ENCODE data around the gene SDC3. TPM values are rescaled to one million over a fixed set of nuclear protein-coding genes. Genes with fewer than 3 reads are reported as not detected.

The SDC3 gene
- polyA plus RNA-seq, 3 donors, result 0.05 to 1.2 (median 0.12) TPM

GRCh38 chr1:30834253-30834652, 74.3 kb downstream of the SDC3 start:
- Mint-ChIP-seq H3K36me3 (peaks cover 0 to under 1% of the 10 kb centered on the region in 2 donors), H3K27me3 (ENCODE audit: low read depth in 3 of 3) (peaks cover 53 to 72% (median 57%) of the 10 kb centered on the region in 3 donors), H3K27ac (no peak overlapping the region), H3K4me3 (peak overlapping the region in 1 of 2 donors; percentile 41), H3K4me1 (peaks cover 12% of the 10 kb centered on the region), H3K9me3 (peaks cover 0 to 7% (median 6%) of the 10 kb centered on the region in 7 donors)
- no peak for TF ChIP-seq CTCF (IDR thresholded peaks at IDR 0.05)
- peaks cover 54 to 55% of the 10 kb centered on the region in 2 donors for H3K27me3 ChIP-seq (ENCODE audit: control insufficient read depth in 2 of 2, insufficient read depth in 2 of 2, low read length in 2 of 2)
- H3K9ac ChIP-seq (ENCODE audit: insufficient read depth, low read length, poor library complexity, severe bottlenecking), result no peak overlapping the region
- H4K20me1 ChIP-seq (ENCODE audit: insufficient read depth, low read length), result no peaks in the 10 kb centered on the region
- no peak for DNase-seq
- WGBS (ENCODE audit: insufficient coverage), result 20% methylated on average over 1 of the region's 4 CpGs
- no peak overlapping the region for H3K4me3 ChIP-seq (replicated peaks in 1 of 3; ENCODE audit: low read depth in 2 of 3, low read length in 3 of 3)
- no peaks in the 10 kb centered on the region for H3K36me3 ChIP-seq (replicated peaks in 1 of 2; ENCODE audit: control insufficient read depth in 1 of 2, insufficient read depth in 2 of 2, low read length in 2 of 2)
- H2AFZ ChIP-seq (ENCODE audit: insufficient read depth, low read depth, low read length, poor library complexity, severe bottlenecking), result no peak overlapping the region
- no peak overlapping the region for H3K4me2 ChIP-seq (replicated peaks; ENCODE audit: extremely low read depth, low read length, poor library complexity, severe bottlenecking)
- intact Hi-C loops (cut with micrococcal nuclease), result no loop called here
- H3K27ac ChIP-seq (ENCODE audit: low read depth in 1 of 2, low read length in 2 of 2), result no peak overlapping the region
- H3K4me1 ChIP-seq (ENCODE audit: control insufficient read depth in 1 of 2, insufficient read depth in 2 of 2, low read length in 2 of 2), result peaks cover 12 to 13% of the 10 kb centered on the region in 2 donors
- peaks cover 0 to 10% of the 10 kb centered on the region in 2 donors for H3K9me3 ChIP-seq (replicated peaks in 1 of 2; ENCODE audit: control insufficient read depth in 1 of 2, insufficient read depth in 1 of 2, low read length in 2 of 2)
- H3K79me2 ChIP-seq (ENCODE audit: insufficient read depth, low read length), result no peaks in the 10 kb centered on the region

GRCh38 chr1:30830537-30830936, 78.0 kb downstream of the SDC3 start:
- H3K4me1 Mint-ChIP-seq, result peaks cover 16% of the 10 kb centered on the region
- no peaks in the 10 kb centered on the region for H4K20me1 ChIP-seq (ENCODE audit: insufficient read depth, low read length)
- no peak overlapping the region for H2AFZ ChIP-seq (ENCODE audit: insufficient read depth, low read depth, low read length, poor library complexity, severe bottlenecking)
- H3K36me3 ChIP-seq (replicated peaks in 1 of 2; ENCODE audit: control insufficient read depth in 1 of 2, insufficient read depth in 2 of 2, low read length in 2 of 2), result no peaks in the 10 kb centered on the region
- no peak overlapping the region for H3K9ac ChIP-seq (ENCODE audit: insufficient read depth, low read length, poor library complexity, severe bottlenecking)
- intact Hi-C loops (cut with micrococcal nuclease), result loop anchor here in 1 of 2 donors (2.0 kb wide), 1 partner anchor 70 kb away; no protein-coding TSS in a partner anchor
- H3K4me2 ChIP-seq (replicated peaks; ENCODE audit: extremely low read depth, low read length, poor library complexity, severe bottlenecking), result no peak overlapping the region
- H3K9me3 ChIP-seq (replicated peaks in 1 of 2; ENCODE audit: control insufficient read depth in 1 of 2, insufficient read depth in 1 of 2, low read length in 2 of 2), result peaks cover 0 to 7% of the 10 kb centered on the region in 2 donors
- 4% methylated on average over 4 of the region's 6 CpGs for WGBS (ENCODE audit: insufficient coverage)
- H3K4me3 Mint-ChIP-seq, result peak overlapping the region in 1 of 2 donors; percentile 56
- H3K27ac ChIP-seq (ENCODE audit: low read depth in 1 of 2, low read length in 2 of 2), result no peak overlapping the region
- TF ChIP-seq CTCF (IDR thresholded peaks at IDR 0.05), result no peak
- DNase-seq, result peak; percentile 21 to 56 (median 54)
- peaks cover 49 to 75% (median 53%) of the 10 kb centered on the region in 3 donors for H3K27me3 Mint-ChIP-seq (ENCODE audit: low read depth in 3 of 3)
- peaks cover 0 to 2% of the 10 kb centered on the region in 2 donors for H3K36me3 Mint-ChIP-seq
- H3K27me3 ChIP-seq (ENCODE audit: control insufficient read depth in 2 of 2, insufficient read depth in 2 of 2, low read length in 2 of 2), result peaks cover 51 to 57% of the 10 kb centered on the region in 2 donors
- peaks cover 0 to 10% (median 6%) of the 10 kb centered on the region in 7 donors for H3K9me3 Mint-ChIP-seq
- no peak overlapping the region for H3K27ac Mint-ChIP-seq
- no peak overlapping the region for H3K4me3 ChIP-seq (replicated peaks in 1 of 3; ENCODE audit: low read depth in 2 of 3, low read length in 3 of 3)
- peaks cover 12 to 13% of the 10 kb centered on the region in 2 donors for H3K4me1 ChIP-seq (ENCODE audit: control insufficient read depth in 1 of 2, insufficient read depth in 2 of 2, low read length in 2 of 2)
- H3K79me2 ChIP-seq (ENCODE audit: insufficient read depth, low read length), result no peaks in the 10 kb centered on the region

Measured in CD14-positive monocyte (primary cell).